Glomerular visceral epithelial cell (primary cell): Measurements from ENCODE around the gene ADARB1.

Source experiments
- DNase-seq: peaks from one replicate; pipeline ENCODE4 v3.0.0-alpha.2; 2016; ENCODE audit errors: extremely low spot score

The ADARB1 gene

GRCh38 chr21:45149021-45149420, 74.6 kb downstream of the ADARB1 start:
- no peak for DNase-seq

GRCh38 chr21:45150638-45151131, 76.3 kb downstream of the ADARB1 start:
- no peak for DNase-seq

GRCh38 chr21:45151445-45152160, 77.2 kb downstream of the ADARB1 start:
- DNase-seq: no peak

GRCh38 chr21:45152265-45152746, 77.9 kb downstream of the ADARB1 start:
- DNase-seq: no peak

GRCh38 chr21:45153358-45154318, 79.3 kb downstream of the ADARB1 start:
- no peak for DNase-seq

GRCh38 chr21:45154511-45155508, 80.4 kb downstream of the ADARB1 start:
- DNase-seq: peak; percentile 46

- DNase-seq: no peak
These were observed 81.5 kb downstream of the ADARB1 start for GRCh38 chr21:45155910-45156309.

GRCh38 chr21:45156459-45156858, 82.1 kb downstream of the ADARB1 start:
- no peak for DNase-seq

- DNase-seq: no peak
These were observed 83.6 kb downstream of the ADARB1 start for GRCh38 chr21:45157932-45158331.

- DNase-seq: no peak
These were observed 84.4 kb downstream of the ADARB1 start for GRCh38 chr21:45158491-45159423.

GRCh38 chr21:45160198-45160597, 85.8 kb downstream of the ADARB1 start:
- DNase-seq: no peak

- DNase-seq: no peak
These were observed 86.9 kb downstream of the ADARB1 start for GRCh38 chr21:45161038-45161945.

GRCh38 chr21:45162115-45162514, 87.7 kb downstream of the ADARB1 start:
- DNase-seq: no peak

GRCh38 chr21:45162809-45163208, 88.4 kb downstream of the ADARB1 start:
- DNase-seq: no peak

- DNase-seq: no peak
These were observed 89.2 kb downstream of the ADARB1 start for GRCh38 chr21:45163413-45164123.

GRCh38 chr21:45164124-45164511, 89.7 kb downstream of the ADARB1 start:
- DNase-seq: no peak

GRCh38 chr21:45164838-45165237, 90.5 kb downstream of the ADARB1 start:
- DNase-seq: no peak

- DNase-seq: no peak
These were observed 92.6 kb downstream of the ADARB1 start for GRCh38 chr21:45166931-45167330.
